Measurements from ENCODE around the gene CAVIN2. TPM values are rescaled to one million over a fixed set of nuclear protein-coding genes. Genes with fewer than 3 reads are reported as not detected.

Gene CAVIN2
- polyA plus RNA-seq, 1 donor from 2014 or later = not detected

GRCh38 chr2:191840921-191841320 is 6.0 kb downstream of the CAVIN2 start:
- Histone ChIP-seq H3K4me3 (ENCODE audit: low read length) (no peak overlapping the region), H3K79me2 (replicated peaks; ENCODE audit: insufficient read depth, low read length) (no peaks in the 10 kb centered on the region), H3K27me3 (ENCODE audit: insufficient read depth, low read depth, low read length) (no peaks in the 10 kb centered on the region), H3K4me2 (ENCODE audit: low read length) (no peak overlapping the region), H3K9me3 (ENCODE audit: low read length) (no peaks in the 10 kb centered on the region), H3F3A (ENCODE audit: insufficient read depth, low read length, poor library complexity, severe bottlenecking) (no peaks in the 10 kb centered on the region), H3K27ac (ENCODE audit: low read length) (no peak overlapping the region), H3K9me2 (ENCODE audit: insufficient read depth, low read length) (no peaks in the 10 kb centered on the region), H4K20me1 (ENCODE audit: insufficient read depth) (no peaks in the 10 kb centered on the region), H3K36me3 (ENCODE audit: insufficient read depth, low read length) (no peaks in the 10 kb centered on the region), H3K9ac (ENCODE audit: low read length) (no peak overlapping the region), H2AFZ (ENCODE audit: low read depth, low read length) (no peak overlapping the region)
- no peak for TF ChIP-seq SMC3 (conservative IDR thresholded peaks at IDR 0.05; ENCODE audit: poor library complexity)
- TF ChIP-seq TAF1 (IDR thresholded peaks at IDR 0.05; ENCODE audit: low read depth) = no peak
- TF ChIP-seq EZH2 (IDR thresholded peaks at IDR 0.05; ENCODE audit: borderline replicate concordance, insufficient read depth, low read length, poor library complexity, severe bottlenecking) = no peak
- no peak for TF ChIP-seq EP300 (conservative IDR thresholded peaks at IDR 0.05; ENCODE audit: poor library complexity, severe bottlenecking)
- no peak for TF ChIP-seq RAD21 (conservative IDR thresholded peaks at IDR 0.05)
- no peak for TF ChIP-seq CTCF (IDR thresholded peaks at IDR 0.05; ENCODE audit: poor library complexity, severe bottlenecking)
- no peak for TF ChIP-seq POLR2AphosphoS5 (IDR thresholded peaks at IDR 0.05)
- no peak for TF ChIP-seq MXI1 (conservative IDR thresholded peaks at IDR 0.05; ENCODE audit: poor library complexity, severe bottlenecking)

GRCh38 chr2:191839918-191840804 is 6.7 kb downstream of the CAVIN2 start:
- Histone ChIP-seq H3K36me3 (ENCODE audit: insufficient read depth, low read length) (no peaks in the 10 kb centered on the region), H3K27ac (ENCODE audit: low read length) (no peak overlapping the region), H3K9ac (ENCODE audit: low read length) (no peak overlapping the region), H3F3A (ENCODE audit: insufficient read depth, low read length, poor library complexity, severe bottlenecking) (no peaks in the 10 kb centered on the region), H3K27me3 (ENCODE audit: insufficient read depth, low read depth, low read length) (no peaks in the 10 kb centered on the region), H2AFZ (ENCODE audit: low read depth, low read length) (no peak overlapping the region), H3K4me2 (ENCODE audit: low read length) (no peak overlapping the region), H3K9me3 (ENCODE audit: low read length) (no peaks in the 10 kb centered on the region), H3K79me2 (replicated peaks; ENCODE audit: insufficient read depth, low read length) (no peaks in the 10 kb centered on the region), H3K9me2 (ENCODE audit: insufficient read depth, low read length) (no peaks in the 10 kb centered on the region), H4K20me1 (ENCODE audit: insufficient read depth) (no peaks in the 10 kb centered on the region), H3K4me3 (ENCODE audit: low read length) (no peak overlapping the region)
- TF ChIP-seq REST (IDR thresholded peaks at IDR 0.05; ENCODE audit: borderline replicate concordance) (no peak), MXI1 (conservative IDR thresholded peaks at IDR 0.05; ENCODE audit: poor library complexity, severe bottlenecking) (no peak), TAF1 (IDR thresholded peaks at IDR 0.05; ENCODE audit: low read depth) (no peak), CTCF (IDR thresholded peaks at IDR 0.05; ENCODE audit: poor library complexity, severe bottlenecking) (no peak), POLR2AphosphoS5 (IDR thresholded peaks at IDR 0.05) (no peak), EP300 (conservative IDR thresholded peaks at IDR 0.05; ENCODE audit: poor library complexity, severe bottlenecking) (no peak), EZH2 (IDR thresholded peaks at IDR 0.05; ENCODE audit: borderline replicate concordance, insufficient read depth, low read length, poor library complexity, severe bottlenecking) (no peak), SMC3 (conservative IDR thresholded peaks at IDR 0.05; ENCODE audit: poor library complexity) (no peak), RAD21 (conservative IDR thresholded peaks at IDR 0.05) (no peak)
